PFSK-1 (cell line): ENCODE results near the gene LY9.

ENCODE experiments used
- POLR2AphosphoS5 ChIP-seq: IDR thresholded peaks from 2 replicates; pipeline ENCODE4 v1.6.1; 2012; ENCODE audit warnings: low read depth, mild to moderate bottlenecking, control low read depth, low read length, moderate library complexity
- REST ChIP-seq, 2 experiments: IDR thresholded peaks; 2 replicates each; pipeline versions ENCODE4 v1.6.1 to v1.8.0; 2011 to 2012; ENCODE audit warnings: low read depth in 2 of 2, low read length in 2 of 2, control low read depth in 1 of 2, inconsistent platforms in 1 of 2, mild to moderate bottlenecking in 1 of 2, moderate library complexity in 1 of 2; ENCODE audit not compliant: insufficient read depth in 1 of 2
- TAF1 ChIP-seq: IDR thresholded peaks from 2 replicates; pipeline ENCODE4 v1.6.1; 2012; ENCODE audit warnings: low read length, control low read depth, borderline replicate concordance; ENCODE audit not compliant: insufficient read depth

DNA sequence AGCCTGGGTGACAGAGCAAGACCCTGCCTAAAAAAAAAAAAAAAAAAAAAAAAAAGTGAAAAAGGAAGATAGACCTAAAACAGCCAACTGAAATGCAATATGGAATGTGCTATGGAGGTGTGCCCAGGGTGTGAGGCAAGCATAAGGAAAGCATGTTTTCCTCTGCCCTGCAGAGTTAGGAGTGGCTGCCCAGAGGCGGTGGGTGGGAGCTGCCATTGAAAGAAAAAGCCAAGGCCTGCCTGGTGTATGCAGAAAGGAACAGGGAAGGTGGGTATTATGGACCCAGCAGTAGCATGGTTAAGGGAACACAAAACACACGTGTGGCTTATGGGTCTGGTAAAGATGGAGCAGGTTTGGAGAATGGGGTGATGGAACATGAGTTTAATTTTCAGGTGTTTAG lies 57.8 kb downstream of the LY9 start:
- TF ChIP-seq TAF1 (no peak), REST (IDR thresholded peaks at IDR 0.05; ENCODE audit: insufficient read depth in 1 of 2, low read depth in 2 of 2, low read length in 2 of 2) (no peak), POLR2AphosphoS5 (no peak)
